RPMI8226 (cell line): ENCODE results near the gene PARD3.

Experiments
- DNase-seq: peaks from one replicate; pipeline ENCODE4 v3.0.0-alpha.2; 2015

Gene PARD3

DNA sequence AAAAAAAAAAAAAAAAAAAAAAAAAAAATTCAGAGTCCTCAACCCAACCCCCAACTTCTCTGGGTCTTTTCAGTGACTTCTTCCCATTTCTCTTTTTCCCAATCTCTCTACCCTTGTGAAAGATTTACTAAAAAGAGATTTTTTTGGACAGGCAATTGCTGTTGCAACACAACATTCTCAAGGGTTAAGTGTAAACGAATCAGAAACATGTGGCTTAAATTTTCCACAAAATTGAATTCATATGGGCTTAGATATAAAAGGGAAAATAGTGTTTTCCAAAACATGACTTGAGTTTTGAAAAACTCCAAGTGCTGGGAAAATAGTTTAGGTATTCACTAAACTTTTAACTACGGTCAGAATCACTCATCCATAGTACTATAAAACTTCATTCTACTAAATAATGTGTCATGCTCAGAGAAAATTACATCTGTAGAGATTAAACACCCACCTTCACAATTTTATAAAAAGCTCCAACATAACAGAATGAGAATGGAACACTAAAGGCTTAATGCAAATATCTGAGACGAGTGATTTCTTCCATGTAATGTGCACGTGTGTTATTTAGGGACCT is 643.1 kb downstream of the PARD3 start:
- DNase-seq: no peak

DNA sequence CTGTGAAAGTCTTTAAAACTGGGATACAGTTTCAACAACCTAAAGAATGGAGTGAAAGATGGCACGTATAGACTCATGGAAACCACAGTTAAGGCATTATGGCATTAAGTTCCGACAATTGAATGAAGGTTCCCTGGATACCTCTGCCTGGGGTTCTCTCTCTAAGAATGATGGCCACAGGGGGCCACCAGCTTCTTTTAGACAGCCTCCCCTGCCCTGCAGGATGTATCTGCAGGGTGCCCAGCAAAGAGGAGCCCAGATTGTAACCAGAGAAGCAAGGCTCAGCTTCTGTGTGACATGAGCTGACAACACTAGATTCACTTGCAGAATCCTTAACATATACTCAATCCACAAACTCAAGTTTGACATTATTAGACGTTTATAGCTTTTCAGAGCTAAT is 645.4 kb downstream of the PARD3 start:
- no peak for DNase-seq

- DNase-seq: no peak
Measured at GRCh38 chr10:34169131-34169530, 646.0 kb downstream of the PARD3 start.

- DNase-seq: no peak
Measured at GRCh38 chr10:34168439-34168838, 646.7 kb downstream of the PARD3 start.

- no peak for DNase-seq
Measured at GRCh38 chr10:34166823-34167222, 648.3 kb downstream of the PARD3 start.

DNA sequence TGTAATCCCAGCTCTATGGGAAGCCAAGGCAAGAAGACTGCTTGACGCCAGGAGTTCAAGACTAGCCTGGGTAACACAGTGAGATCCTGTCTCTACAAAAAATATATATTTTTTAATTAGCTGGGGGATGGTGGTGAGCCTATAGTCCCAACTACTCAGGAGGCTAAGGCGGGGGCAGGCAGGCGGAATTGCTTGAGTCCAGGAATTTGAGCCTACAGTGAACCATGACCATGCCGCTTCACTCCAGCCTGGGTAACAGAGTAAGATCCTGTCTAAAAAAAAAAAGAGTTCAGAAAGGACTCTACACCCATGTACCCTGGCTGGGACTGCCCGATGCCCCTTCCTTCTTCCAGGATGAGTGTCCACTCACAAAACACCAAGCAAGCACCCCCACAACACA is 648.7 kb downstream of the PARD3 start:
- no peak for DNase-seq

DNA sequence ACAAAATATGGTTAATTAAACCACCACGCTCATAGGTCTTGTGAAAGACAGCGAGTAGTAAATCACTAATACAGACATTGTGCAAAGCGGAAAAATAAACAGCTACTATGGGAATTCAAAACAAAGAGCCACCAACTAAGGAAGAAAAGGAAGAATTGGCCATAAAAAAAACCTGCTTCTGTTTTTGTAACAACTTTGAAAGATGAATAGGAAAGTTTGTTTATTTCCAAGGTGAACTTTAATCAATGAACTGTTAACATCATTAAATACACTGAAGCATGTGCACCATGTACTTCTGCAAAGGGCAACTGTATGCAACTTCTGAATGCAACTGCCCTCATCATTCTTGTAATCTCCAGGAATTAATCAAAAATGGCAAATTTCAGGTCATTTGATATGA is 651.1 kb downstream of the PARD3 start:
- no peak for DNase-seq

DNA sequence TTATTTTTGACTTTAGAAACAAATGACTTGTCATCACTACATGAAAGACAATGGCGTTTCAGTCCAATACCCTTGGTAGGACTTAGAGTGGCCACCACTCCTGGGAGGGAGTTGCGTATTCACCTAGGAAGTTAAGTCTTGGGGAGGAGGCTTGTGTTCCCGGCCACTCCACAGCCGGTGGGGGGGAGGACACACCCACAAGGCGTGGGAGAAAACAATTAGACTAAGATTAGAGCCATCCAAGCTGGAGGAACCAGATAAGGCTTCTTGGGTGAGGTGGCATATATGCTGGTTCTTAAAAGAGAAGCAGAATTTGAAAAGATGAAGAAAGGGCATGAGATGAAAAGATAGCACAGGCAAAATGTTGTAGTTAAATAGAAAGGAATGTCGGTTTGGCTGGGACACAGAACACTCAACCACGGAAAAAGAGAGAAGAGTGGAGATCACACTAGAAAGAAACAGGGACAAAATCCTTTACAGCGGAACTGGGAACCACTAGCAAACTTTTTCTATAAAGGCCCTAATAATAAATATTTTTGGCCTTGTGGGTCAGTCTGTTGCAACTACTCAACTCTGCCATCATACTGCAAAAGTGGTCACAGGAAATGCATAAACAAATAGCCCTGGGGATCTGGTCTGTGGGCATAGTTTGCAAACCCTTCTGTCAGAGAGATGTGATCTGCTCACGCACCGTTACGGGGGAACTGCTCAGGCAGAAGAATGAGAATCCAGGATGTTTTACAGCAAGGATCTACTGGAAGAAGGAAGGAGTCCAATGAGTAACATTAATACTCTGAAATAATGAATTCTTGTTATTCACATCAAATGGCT is 651.8 kb downstream of the PARD3 start:
- no peak for DNase-seq

DNA sequence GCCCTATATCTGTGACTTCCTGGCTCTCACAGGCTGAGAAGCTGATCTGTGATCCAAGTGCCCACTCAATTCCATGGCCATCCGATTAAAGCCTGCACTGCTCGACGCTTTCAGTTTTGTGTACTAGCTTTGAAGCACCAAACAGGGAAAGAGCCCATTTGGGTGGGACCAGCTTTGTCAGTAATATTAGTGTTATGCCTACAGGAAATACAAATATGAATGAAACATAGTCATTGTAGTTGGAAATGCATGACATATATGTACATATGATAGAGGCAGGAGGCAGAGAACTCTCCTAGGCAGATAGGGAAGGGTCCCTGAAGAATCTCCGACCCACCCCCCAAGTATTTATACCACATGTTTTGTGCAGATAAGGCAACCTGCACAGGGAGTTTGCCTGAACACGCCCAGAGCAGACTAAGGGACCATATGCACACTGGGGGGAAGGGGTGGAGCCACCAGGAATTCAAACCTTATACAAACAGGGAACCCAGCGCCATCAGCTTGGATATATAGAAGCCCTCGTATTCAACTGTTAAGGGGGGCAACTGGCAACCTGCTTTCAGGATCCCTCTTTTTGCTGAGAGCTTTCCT is 653.2 kb downstream of the PARD3 start:
- no peak for DNase-seq

GRCh38 chr10:34160595-34160994 is 654.5 kb downstream of the PARD3 start:
- DNase-seq: no peak

DNA sequence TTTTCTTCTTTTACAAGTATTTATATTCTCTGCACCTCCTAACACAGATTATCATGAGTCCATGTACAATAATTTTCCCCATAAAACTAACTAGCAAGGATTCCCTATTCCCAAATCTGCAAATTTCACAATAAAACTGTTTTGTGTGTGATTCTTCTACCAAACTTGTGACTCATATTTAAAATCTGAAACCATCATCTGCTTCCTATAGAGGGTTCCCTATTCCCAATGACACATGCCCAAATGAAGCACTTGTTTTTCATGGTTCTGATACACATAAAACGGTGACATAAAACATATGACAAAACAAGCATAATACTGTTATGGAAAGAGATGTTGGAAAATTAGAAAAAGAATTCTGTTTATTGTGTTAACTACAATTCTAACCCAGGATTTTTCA is 657.6 kb downstream of the PARD3 start:
- DNase-seq: no peak

- DNase-seq: no peak
Measured at GRCh38 chr10:34156781-34157425, 658.2 kb downstream of the PARD3 start.

DNA sequence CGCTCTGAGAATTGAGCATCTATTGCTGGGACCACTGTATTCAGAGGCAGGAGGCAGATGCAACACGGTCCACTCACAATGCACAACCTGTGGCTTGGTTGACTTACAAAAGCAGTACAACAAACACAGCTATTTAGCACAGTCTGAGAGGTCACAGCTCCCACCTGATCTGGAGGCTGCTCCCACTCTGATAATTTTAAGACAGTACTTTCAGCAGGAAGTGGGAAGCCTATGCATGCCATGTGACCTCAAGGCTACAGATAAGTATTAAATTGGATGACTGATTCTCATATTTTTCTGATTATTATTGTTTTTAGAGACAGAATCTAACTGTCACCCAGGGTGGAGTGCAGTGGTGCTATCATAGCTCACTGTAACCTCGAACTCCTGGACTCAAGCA is 659.3 kb downstream of the PARD3 start:
- no peak for DNase-seq

DNA sequence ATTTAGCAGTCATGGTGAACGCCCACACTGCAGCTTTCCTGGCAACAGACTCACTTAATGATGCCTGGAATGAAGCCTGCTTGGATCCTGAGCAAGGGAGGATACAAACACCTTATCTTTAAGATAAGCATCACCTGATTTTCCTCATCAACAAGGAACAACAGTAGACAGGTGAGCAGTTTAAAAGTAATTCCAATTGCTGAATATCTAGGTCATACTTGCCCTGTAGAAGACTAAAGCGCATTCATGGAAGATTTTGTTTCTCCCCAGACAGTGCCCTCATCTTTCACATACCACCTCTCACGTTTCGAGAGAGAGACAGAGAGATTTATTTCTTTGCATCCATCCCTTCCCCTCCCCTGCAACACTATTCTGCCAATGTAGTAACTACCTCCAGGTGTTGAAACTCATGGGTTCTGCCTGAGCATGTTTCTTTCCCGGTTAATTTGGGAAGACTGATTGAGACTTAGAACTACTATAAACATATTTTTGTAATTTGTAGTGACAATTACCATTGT is 660.7 kb downstream of the PARD3 start:
- DNase-seq: no peak

GRCh38 chr10:34153663-34154382 is 661.3 kb downstream of the PARD3 start:
- no peak for DNase-seq

- no peak for DNase-seq
Measured at GRCh38 chr10:34152434-34152833, 662.7 kb downstream of the PARD3 start.

DNA sequence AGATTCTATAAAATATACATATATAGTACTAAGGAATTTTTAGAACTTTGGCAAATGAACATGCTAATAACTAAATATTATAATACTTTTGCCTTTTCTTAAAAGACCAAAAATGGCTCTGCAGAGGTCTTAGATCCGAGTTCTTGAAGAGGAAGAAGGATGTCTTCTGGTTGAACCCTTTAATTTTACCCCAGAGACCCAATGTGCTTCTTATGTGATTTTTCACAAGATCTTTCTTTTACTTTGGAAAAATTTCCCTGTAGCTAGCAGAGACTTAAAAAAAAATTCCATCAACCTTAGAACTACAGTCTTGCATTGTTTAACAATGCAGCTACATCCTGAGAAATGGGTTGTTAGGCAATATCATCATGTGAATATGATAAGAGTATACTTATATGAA is 663.2 kb downstream of the PARD3 start:
- DNase-seq: no peak

DNA sequence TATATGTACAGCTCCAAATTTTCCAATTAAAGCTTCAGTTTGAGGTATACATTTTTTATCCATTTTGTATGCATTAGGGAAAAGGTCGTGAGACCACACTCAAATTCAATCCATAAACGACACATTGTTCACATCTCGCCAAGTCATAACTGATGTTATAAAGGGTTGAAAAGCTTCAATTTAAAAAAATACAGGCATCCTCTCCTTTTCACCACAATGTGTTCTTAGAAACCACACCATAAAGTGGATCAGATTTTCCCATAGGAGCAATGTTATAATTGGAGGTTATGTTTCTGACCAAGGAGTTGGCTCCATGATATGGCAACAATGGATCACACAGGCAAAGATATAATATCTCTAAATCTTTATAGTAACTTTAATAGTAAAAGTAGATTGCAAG is 663.6 kb downstream of the PARD3 start:
- no peak for DNase-seq

DNA sequence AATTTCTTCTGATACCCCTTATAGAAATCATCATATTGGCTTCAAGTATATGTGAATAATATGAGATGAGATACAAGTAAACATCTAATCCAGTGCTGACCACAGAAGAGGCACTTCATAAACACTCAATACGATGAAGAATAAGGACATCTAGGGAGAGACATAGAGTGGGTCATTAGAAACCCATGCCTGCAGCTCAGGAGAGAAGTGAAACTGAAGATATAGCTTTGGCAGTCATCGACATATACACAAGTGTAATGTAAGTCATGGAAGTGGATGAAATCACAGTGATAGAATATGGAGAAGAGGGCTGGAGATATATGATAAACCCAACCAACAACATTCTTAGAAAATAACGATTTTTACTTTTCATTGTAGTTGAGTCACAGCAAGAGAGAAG is 665.0 kb downstream of the PARD3 start:
- no peak for DNase-seq

- no peak for DNase-seq
Measured at GRCh38 chr10:34148305-34148657, 666.8 kb downstream of the PARD3 start.

DNA sequence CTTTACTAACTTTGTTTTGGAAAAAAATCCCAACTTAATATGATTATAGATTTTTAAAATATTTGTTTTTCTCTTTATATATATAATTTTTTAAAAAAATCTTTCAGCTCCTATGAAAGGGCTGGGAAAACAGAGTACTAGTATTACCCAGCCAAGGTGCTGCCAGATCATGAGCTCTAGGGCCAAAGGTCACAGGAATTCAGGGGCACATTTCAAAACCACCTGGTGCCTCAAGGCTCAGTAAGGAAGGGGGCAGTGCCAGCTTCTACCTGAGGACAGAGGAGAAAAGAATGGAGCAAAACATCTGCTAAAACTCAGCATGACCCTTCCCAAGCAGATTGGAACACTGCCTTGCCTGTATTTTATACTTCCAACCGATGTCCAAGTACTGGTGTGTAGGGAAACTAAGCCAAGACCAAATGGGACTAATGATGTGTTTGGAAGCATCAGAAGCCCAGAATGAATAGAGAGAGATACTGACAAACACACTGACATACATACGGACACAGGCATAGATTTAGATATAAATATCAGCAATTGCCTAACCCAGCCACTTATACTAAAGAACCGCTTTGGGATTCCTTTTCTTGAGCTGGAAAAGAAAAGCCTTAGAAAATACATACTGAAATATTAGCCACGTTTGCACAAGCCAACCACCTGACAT is 667.3 kb downstream of the PARD3 start:
- DNase-seq: no peak

DNA sequence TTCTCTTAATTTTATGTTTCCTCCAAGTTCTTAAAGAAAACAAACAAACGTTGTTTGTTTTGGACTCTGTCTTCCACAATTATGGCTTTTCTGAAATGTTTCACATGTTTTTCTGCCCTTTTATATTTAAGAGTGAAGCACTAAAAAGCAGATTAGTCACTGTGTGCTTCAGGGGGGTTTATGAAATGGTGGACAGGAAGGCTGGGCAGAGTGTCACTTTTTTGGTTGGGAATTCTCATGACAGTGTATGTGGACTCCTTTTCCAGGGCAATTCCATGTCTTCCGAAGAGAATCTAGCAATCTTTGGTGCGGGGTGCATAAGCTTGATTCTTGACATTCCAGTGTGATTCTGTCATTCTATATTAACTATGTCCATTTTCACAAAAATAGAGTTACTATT is 669.4 kb downstream of the PARD3 start:
- DNase-seq: no peak

DNA sequence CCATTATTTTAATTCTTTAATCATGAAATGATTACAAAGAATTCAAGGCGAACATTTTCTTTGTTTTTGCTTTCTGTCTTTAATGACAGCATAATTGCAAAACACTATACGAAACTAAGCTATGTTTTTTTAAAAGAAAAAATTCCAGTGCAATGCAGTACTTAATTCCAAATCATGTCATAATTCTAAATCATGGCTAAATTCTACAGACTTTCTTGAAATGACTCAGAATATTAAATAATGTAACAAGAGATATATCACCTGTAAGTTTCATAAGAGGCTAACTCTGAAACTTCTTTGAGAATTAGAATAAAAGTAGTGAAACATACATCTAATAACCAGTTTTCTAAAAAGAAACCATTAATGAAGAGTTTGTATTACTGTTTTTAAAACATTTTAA is 671.6 kb downstream of the PARD3 start:
- DNase-seq: no peak
